HFFc6 (cell line): ENCODE data around the gene VN1R5. TPM values are rescaled to one million over a fixed set of nuclear protein-coding genes. Genes with fewer than 3 reads are reported as not detected.
"Not testable (repeated sequence)": the region's sequence is repeated elsewhere in the genome, so short reads cannot be mapped to it uniquely, and the experiment has no call there.

ENCODE experiments used
- DNase-seq: peaks from one replicate; pipeline ENCODE4 v3.0.0-alpha.2; 2018
- H3K27ac Mint-ChIP-seq: 2 replicates; pipeline ENCODE4 v1.8.0; 2020; ENCODE audit warnings: mild to moderate bottlenecking, mixed read lengths
- H3K27me3 Mint-ChIP-seq: 2 replicates; pipeline ENCODE4 v1.8.0; 2021; ENCODE audit warnings: mild to moderate bottlenecking, moderate library complexity, mixed read lengths; ENCODE audit not compliant: insufficient read depth
- H3K36me3 Mint-ChIP-seq: 2 replicates; pipeline ENCODE4 v1.8.0; 2021; ENCODE audit warnings: low read depth, mixed read lengths
- H3K4me1 Mint-ChIP-seq: 2 replicates; pipeline ENCODE4 v1.8.0; 2020; ENCODE audit warnings: low read depth, mixed read lengths
- H3K4me3 Mint-ChIP-seq: 2 replicates; pipeline ENCODE4 v1.8.0; 2020; ENCODE audit warnings: mild to moderate bottlenecking, moderate library complexity, mixed read lengths
- H3K9me3 Mint-ChIP-seq: 2 replicates; pipeline ENCODE4 v1.8.0; 2020; ENCODE audit warnings: mild to moderate bottlenecking, mixed read lengths
- CTCF ChIP-seq: fragments of 200-600 bp; sonication (generic); IDR thresholded peaks from 2 replicates; pipeline ENCODE4 v1.5.0; 2021; ENCODE audit warnings: antibody characterized with exemption, mild to moderate bottlenecking
- total RNA-seq, 6 experiments: library from RNA; stranded (reverse); fragmentation: NEBNext Ultra II Directional; extraction: Animal tissue kit (Norgen Biotek cat#: 25700); gene quantifications; 2 replicates in 1 of 6; 3 replicates in 5 of 6; pipeline ENCODE4 v1.2.3, GENCODE V29; 2021

VN1R5 gene
- total RNA-seq, 6 experiments from 2014 or later: not detected

DNA sequence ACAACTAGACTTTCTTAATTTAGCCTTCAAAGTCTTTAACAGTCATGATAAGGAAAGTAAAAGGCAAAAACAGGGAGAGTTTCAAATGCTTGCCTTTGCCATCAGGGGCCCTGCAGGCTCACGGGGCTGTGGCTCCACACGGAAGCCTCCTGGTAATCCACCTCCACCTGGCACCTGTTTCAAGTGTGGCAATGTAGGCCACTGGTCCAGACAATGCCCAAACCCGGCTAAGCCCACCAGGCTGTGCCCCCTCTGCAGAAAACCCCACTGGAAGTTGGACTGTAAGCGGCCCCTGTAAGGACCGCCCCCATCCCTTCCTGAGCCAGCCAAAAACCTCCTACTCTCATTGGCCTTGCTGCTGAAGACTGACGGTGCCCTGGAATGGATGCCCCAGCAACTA lies 32.5 kb downstream of the VN1R5 start:
- Mint-ChIP-seq H3K27me3 (peaks cover 16% of the 10 kb centered on the region), H3K4me1 (peaks cover 6% of the 10 kb centered on the region; the same call in 1 of the 2 replicates), H3K36me3 (peaks cover 11% of the 10 kb centered on the region), H3K4me3 (no peak overlapping the region), H3K27ac (no peak overlapping the region), H3K9me3 (peaks cover 21% of the 10 kb centered on the region)
- DNase-seq: no peak
- TF ChIP-seq CTCF: no peak

GRCh38 chr1:247289274-247289892 lies 33.5 kb downstream of the VN1R5 start:
- peaks cover 18% of the 10 kb centered on the region for H3K27me3 Mint-ChIP-seq

DNA sequence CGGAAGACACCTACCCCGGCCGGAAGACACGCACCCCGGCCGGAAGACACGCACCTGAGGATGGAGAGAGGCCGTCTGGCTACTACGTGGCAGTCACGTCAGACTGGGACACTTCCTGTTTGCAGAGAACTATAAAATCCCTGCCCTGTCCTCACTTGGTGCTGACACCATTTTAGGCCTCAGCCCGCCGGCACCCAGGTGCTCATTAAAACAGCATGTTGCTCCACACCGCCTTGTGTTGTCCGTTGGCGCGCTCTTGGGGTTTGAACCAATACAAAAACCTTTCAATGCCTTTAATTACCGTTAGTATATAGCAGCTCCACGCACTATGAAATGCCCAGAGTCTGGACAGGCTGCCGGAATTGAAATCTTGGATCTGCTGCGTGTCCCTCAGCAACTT lies 34.7 kb downstream of the VN1R5 start:
- Mint-ChIP-seq H3K27ac (no peak overlapping the region), H3K9me3 (peaks cover 21% of the 10 kb centered on the region), H3K4me3 (no peak overlapping the region), H3K36me3 (peaks cover 11% of the 10 kb centered on the region), H3K4me1 (peaks cover 27% of the 10 kb centered on the region), H3K27me3 (peaks cover 18% of the 10 kb centered on the region)
- DNase-seq: no peak
- TF ChIP-seq CTCF: no peak

More at GRCh38 chr1:247289274-247289892, 33.5 kb downstream of the VN1R5 start:
- H3K4me3 Mint-ChIP-seq, H3K27ac Mint-ChIP-seq, DNase-seq: not testable (repeated sequence)
- peaks cover 11% of the 10 kb centered on the region for H3K36me3 Mint-ChIP-seq
- peaks cover 21% of the 10 kb centered on the region for H3K9me3 Mint-ChIP-seq
- H3K4me1 Mint-ChIP-seq: peaks cover 15% of the 10 kb centered on the region

- H3K27ac Mint-ChIP-seq: no peak overlapping the region
- peaks cover 28% of the 10 kb centered on the region for H3K4me1 Mint-ChIP-seq
- DNase-seq: no peak
- peaks cover 18% of the 10 kb centered on the region for H3K27me3 Mint-ChIP-seq
- H3K36me3 Mint-ChIP-seq: peaks cover 7% of the 10 kb centered on the region
- TF ChIP-seq CTCF: no peak
- H3K4me3 Mint-ChIP-seq: no peak overlapping the region
- peaks cover 17% of the 10 kb centered on the region for H3K9me3 Mint-ChIP-seq
Observed at GRCh38 chr1:247291161-247291560, 35.3 kb downstream of the VN1R5 start.

- Mint-ChIP-seq H3K36me3 (peaks cover 7% of the 10 kb centered on the region; the same call in 1 of the 2 replicates), H3K4me1 (peaks cover 28% of the 10 kb centered on the region), H3K9me3 (peaks cover 17% of the 10 kb centered on the region), H3K27me3 (peaks cover 19% of the 10 kb centered on the region), H3K27ac (no peak overlapping the region), H3K4me3 (no peak overlapping the region)
- no peak for TF ChIP-seq CTCF
- no peak for DNase-seq
Observed at GRCh38 chr1:247291833-247292561, 36.1 kb downstream of the VN1R5 start.

GRCh38 chr1:247293047-247293446 lies 37.2 kb downstream of the VN1R5 start:
- no peak overlapping the region for H3K27ac Mint-ChIP-seq
- peaks cover 28% of the 10 kb centered on the region for H3K4me1 Mint-ChIP-seq
- H3K27me3 Mint-ChIP-seq: peaks cover 23% of the 10 kb centered on the region
- H3K9me3 Mint-ChIP-seq: peaks cover 11% of the 10 kb centered on the region
- no peak for DNase-seq
- no peak overlapping the region for H3K4me3 Mint-ChIP-seq
- peaks cover 3% of the 10 kb centered on the region for H3K36me3 Mint-ChIP-seq
- no peak for TF ChIP-seq CTCF
